ENCODE data around the gene UBE2R2. TPM values are rescaled to one million over a fixed set of nuclear protein-coding genes. Genes with fewer than 3 reads are reported as not detected.
A peak's percentile ranks its signal among the peaks of the same experiment; 100 is the strongest.

Gene UBE2R2
- total and polyA plus RNA-seq, 10 of the 15 experiments (the other 5 are each of a cell fraction or from before 2014, with no cell fraction given) = 7.2 to 32.8 (median 17.2) TPM

GRCh38 chr9:33921967-33922895 is 105.3 kb downstream of the UBE2R2 start (continued):
- TF ChIP-seq, protein P1, sequence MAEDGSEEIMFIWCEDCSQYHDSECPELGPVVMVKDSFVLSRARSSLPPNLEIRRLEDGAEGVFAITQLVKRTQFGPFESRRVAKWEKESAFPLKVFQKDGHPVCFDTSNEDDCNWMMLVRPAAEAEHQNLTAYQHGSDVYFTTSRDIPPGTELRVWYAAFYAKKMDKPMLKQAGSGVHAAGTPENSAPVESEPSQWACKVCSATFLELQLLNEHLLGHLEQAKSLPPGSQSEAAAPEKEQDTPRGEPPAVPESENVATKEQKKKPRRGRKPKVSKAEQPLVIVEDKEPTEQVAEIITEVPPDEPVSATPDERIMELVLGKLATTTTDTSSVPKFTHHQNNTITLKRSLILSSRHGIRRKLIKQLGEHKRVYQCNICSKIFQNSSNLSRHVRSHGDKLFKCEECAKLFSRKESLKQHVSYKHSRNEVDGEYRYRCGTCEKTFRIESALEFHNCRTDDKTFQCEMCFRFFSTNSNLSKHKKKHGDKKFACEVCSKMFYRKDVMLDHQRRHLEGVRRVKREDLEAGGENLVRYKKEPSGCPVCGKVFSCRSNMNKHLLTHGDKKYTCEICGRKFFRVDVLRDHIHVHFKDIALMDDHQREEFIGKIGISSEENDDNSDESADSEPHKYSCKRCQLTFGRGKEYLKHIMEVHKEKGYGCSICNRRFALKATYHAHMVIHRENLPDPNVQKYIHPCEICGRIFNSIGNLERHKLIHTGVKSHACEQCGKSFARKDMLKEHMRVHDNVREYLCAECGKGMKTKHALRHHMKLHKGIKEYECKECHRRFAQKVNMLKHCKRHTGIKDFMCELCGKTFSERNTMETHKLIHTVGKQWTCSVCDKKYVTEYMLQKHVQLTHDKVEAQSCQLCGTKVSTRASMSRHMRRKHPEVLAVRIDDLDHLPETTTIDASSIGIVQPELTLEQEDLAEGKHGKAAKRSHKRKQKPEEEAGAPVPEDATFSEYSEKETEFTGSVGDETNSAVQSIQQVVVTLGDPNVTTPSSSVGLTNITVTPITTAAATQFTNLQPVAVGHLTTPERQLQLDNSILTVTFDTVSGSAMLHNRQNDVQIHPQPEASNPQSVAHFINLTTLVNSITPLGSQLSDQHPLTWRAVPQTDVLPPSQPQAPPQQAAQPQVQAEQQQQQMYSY (CRISPR knock-in tag; IDR thresholded peaks at IDR 0.05) = no peak
- TF ChIP-seq, protein P2, sequence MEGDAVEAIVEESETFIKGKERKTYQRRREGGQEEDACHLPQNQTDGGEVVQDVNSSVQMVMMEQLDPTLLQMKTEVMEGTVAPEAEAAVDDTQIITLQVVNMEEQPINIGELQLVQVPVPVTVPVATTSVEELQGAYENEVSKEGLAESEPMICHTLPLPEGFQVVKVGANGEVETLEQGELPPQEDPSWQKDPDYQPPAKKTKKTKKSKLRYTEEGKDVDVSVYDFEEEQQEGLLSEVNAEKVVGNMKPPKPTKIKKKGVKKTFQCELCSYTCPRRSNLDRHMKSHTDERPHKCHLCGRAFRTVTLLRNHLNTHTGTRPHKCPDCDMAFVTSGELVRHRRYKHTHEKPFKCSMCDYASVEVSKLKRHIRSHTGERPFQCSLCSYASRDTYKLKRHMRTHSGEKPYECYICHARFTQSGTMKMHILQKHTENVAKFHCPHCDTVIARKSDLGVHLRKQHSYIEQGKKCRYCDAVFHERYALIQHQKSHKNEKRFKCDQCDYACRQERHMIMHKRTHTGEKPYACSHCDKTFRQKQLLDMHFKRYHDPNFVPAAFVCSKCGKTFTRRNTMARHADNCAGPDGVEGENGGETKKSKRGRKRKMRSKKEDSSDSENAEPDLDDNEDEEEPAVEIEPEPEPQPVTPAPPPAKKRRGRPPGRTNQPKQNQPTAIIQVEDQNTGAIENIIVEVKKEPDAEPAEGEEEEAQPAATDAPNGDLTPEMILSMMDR (IDR thresholded peaks at IDR 0.05 in 2 of 3, conservative IDR thresholded peaks at IDR 0.05 in 1 of 3; ENCODE audit: control insufficient read depth in 2 of 3, extremely low read depth in 1 of 3, insufficient read depth in 1 of 3, low read depth in 3 of 3, low read length in 3 of 3) = peak; percentile 34 to 82 (median 78)
- TF ChIP-seq BHLHE40 (IDR thresholded peaks at IDR 0.05; ENCODE audit: borderline replicate concordance in 1 of 2, low read depth in 2 of 2, low read length in 1 of 2) (no peak), POLR2A (IDR thresholded peaks at IDR 0.05; ENCODE audit: low read depth, low read length) (peak; percentile 31)

All from GM12878 (cell line).